Right cardiac atrium (tissue), 5 donors: Measurements from ENCODE around the gene RAMACL. TPM values are rescaled to one million over a fixed set of nuclear protein-coding genes. Genes with fewer than 3 reads are reported as not detected.

ENCODE experiments used
- ATAC-seq, 2 donors: fragments of 200-7000 bp; cut with Tn5 transposase; one replicate each; pipeline versions ENCODE4 v1.8.0 to v1.9.1; 2020; ENCODE audit warnings: moderate library complexity in 2 of 2, mild to moderate bottlenecking in 1 of 2
- DNase-seq, 3 donors: peaks; one replicate each; pipeline ENCODE4 v3.0.0-alpha.2; 2020
- H3K27ac ChIP-seq: one replicate; pipeline ENCODE4 v1.5.1; 2013; ENCODE audit warnings: mild to moderate bottlenecking, low read length, control low read depth, moderate library complexity
- H3K27me3 ChIP-seq: one replicate; pipeline ENCODE4 v1.6.1; 2013; ENCODE audit not compliant: control insufficient read depth, insufficient read depth
- H3K4me1 ChIP-seq: one replicate; pipeline ENCODE4 v1.6.1; 2013; ENCODE audit warnings: low read length; ENCODE audit not compliant: control insufficient read depth, insufficient read depth
- H3K4me3 ChIP-seq: one replicate; pipeline ENCODE4 v1.5.1; 2013; ENCODE audit warnings: low read length, control low read depth
- H3K9me3 ChIP-seq: one replicate; pipeline ENCODE4 v1.6.1; 2013; ENCODE audit warnings: low read length; ENCODE audit not compliant: control insufficient read depth
- WGBS: extraction: QIAGEN DNeasy Blood & Tissue Kit; methylation state at CpG from one replicate; pipeline ENCODE4 v1.1.7; 2013; 5-methylcytosine and 5-hydroxymethylcytosine counted together
- intact Hi-C, 4 donors: fragments of 100-400 bp; cut with DNase I; formaldehyde crosslinking; loops; one replicate each; pipeline versions ENCODE4 v1.11.0 to v1.14.0; 2022 to 2023
- polyA plus RNA-seq: library from polyadenylated mRNA; stranded (reverse); fragments of 200-250 nt; gene quantifications from one replicate; pipeline ENCODE4 v1.2.3, GENCODE V29; 2013
- total RNA-seq, 4 donors: library from RNA; stranded (reverse); fragmentation: NEBNext Ultra II Directional; extraction: Animal tissue kit (Norgen Biotek cat#: 25700); gene quantifications; one replicate each; pipeline ENCODE4 v1.2.1, GENCODE V29; 2021
- donor health status: healthy with polysubstance abuse.
- donor health status: DM: no; HTN: yes; CAD: no.
- donor health status: DM: no; HTN: no; CAD: no.
- donor health status: DM: no; HTN: yes; CAD: no; lungs with severe emphysema.
- donor health status: DM: yes; HTN: yes; CAD: no.

Gene RAMACL
- total and polyA plus RNA-seq, 5 donors = 0.31 to 1.0 (median 0.47) TPM

DNA sequence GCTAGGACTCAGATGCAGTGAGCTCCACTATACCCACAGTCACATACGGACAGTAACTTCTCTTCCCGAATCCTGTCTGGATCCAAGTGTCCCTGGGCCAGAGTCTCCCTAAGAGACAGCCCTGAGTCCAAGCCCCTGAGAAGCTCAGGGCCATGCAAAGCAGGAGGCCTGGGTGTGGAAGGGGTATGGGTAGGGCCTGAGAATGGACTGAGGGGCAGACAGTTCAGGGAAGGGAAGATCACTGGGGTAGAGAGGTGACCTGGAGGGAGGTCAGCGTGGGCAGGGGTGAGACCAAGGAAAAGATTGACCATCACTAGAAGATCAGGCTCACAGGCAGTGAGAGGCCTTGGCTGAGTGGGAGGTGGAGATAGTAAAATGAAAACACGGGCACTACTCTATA is 31.8 kb upstream of the RAMACL start:
- 95% methylated on average over 4 of the region's 4 CpGs for WGBS
- Histone ChIP-seq H3K9me3 (no peaks in the 10 kb centered on the region), H3K4me1 (peaks cover 29% of the 10 kb centered on the region), H3K4me3 (no peak overlapping the region), H3K27me3 (no peaks in the 10 kb centered on the region), H3K27ac (no peak overlapping the region)
- ATAC-seq (no peak), DNase-seq (no peak)
- intact Hi-C loops = no loop called here

DNA sequence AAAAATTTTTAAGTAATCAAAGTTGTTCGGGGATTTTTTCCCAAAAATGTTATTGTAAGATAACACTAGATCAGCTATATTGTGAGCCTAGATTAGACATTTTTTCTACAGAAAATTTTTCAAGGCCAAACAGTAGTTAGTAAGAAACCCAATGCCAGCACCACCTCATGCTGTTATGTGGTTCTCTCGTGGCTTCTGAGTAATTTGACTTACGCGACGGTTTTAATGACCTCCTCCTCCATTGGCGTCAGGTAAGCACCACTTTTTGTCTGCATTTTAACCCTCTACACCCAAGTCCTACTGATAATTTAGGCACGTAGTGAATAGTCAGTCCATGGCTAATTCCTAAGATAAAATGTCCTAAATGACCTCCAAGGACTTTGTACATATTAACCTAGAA is 30.9 kb upstream of the RAMACL start:
- Histone ChIP-seq H3K9me3 (no peaks in the 10 kb centered on the region), H3K4me3 (no peak overlapping the region), H3K4me1 (peaks cover 31% of the 10 kb centered on the region), H3K27me3 (no peaks in the 10 kb centered on the region), H3K27ac (no peak overlapping the region)
- ATAC-seq (no peak), DNase-seq (no peak)
- 90% methylated on average over 7 of the region's 7 CpGs for WGBS
- intact Hi-C loops = no loop called here

DNA sequence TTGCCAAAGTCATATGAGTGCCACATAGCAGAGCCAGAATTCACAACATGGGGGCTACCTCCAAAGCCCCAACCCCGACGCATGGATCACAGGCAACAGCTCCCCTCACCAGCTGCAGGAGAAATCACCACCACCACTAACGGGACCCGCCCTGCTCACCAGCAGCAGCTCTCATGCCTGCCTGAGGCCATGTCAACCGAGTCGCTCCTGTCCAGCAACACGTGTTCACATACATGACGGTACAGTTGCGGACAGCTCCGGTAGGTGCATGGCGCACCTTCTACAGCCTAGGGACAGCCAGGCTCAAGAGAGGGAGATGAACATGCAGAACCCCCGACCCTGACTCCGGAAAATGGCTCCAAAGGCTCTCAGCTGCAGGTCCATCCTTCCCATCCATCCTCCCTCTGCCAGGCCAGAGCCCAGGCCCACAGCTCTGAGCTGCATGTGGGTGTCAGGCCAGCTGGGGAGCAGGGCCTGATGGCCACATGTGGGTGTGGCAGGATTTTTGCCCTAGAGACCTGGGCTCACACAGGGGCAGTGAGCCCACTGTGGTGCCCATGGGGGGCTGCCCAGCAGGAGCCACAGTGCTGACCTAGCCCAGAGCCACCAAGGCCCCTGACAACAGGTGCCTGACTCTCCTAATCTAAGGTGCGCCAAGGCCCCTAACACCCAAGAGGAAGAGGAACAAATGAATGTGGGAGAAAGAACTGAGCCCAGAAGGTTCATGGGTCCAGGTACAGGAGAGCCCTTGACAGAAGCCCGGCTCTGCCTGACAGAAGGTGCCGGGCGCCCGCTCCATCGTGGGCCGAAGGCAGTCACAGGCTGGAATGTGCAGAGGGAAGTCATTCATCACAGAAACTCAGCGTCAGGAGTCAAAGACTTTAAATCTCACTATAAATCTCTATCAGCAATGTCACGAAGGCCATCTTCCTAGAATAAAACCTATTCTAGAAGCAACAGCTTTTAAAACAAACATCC is 30.1 kb upstream of the RAMACL start:
- no peaks in the 10 kb centered on the region for H3K27me3 ChIP-seq
- H3K4me3 ChIP-seq = no peak overlapping the region
- no peaks in the 10 kb centered on the region for H3K9me3 ChIP-seq
- intact Hi-C loops = no loop called here
- H3K4me1 ChIP-seq = peaks cover 32% of the 10 kb centered on the region
- no peak for DNase-seq
- no peak for ATAC-seq
- no peak overlapping the region for H3K27ac ChIP-seq
- WGBS = 94% methylated on average over 22 of the region's 22 CpGs

DNA sequence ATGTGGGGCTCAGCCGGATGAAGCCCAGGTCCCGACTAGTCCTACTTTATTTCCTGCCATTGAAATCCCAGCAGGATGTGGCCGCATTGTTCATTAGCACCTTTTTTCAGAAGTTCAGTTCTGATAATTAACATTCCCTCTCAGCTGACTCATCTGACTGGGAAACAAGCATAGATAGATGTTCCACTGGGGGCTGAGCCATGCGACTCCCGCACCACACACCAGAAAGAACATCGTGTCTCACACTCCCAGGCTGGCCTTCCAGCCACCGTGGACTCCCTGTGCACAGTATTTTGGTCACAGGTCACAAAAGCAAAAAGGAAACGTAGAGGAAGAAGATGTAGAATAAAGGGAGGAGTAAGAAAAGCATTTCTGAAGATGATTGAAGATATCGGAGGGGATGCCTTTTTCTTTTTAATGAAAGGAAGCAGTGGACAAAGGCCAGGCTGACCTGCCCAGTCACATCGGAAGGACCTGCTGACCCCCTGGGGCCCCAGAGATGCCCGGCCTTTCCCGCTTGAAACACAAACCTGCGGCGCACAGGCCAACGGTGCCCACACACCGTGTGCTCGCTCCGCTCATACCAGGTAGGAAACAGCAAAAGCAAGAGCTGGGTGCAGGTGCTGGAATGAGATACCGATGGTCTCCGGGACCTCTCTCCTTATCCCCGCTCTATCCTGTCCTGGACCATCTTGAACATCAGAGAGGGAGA is 28.7 kb upstream of the RAMACL start:
- ATAC-seq (peak; percentile 87 to 95), DNase-seq (peak in 2 of 3 donors; percentile 56 to 81)
- H3K9me3 ChIP-seq = no peaks in the 10 kb centered on the region
- H3K4me3 ChIP-seq = no peak overlapping the region
- 68% methylated on average over 21 of the region's 21 CpGs for WGBS
- H3K27ac ChIP-seq = peak overlapping the region; percentile 80
- no peaks in the 10 kb centered on the region for H3K27me3 ChIP-seq
- intact Hi-C loops = no loop called here
- peaks cover 26% of the 10 kb centered on the region for H3K4me1 ChIP-seq

DNA sequence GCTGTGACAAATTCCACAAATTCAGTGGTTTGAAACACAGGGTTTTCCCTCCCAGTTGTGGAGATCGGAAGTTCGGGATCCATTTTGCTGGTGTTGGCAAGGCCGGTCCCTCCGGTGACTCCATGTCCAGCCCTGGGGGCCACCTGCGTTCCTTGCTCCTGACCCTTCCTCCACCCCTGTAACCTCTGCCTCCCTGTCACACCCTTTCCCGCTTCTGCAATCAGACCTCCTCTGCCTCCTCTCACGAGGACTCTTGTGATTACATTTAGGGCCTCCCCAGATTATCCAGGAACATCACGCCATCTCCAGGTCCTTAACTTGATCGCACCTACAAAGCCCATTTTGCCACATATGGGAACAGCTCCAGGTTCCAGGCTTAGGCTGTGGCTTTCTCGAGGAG is 28.1 kb upstream of the RAMACL start:
- no peak for DNase-seq

DNA sequence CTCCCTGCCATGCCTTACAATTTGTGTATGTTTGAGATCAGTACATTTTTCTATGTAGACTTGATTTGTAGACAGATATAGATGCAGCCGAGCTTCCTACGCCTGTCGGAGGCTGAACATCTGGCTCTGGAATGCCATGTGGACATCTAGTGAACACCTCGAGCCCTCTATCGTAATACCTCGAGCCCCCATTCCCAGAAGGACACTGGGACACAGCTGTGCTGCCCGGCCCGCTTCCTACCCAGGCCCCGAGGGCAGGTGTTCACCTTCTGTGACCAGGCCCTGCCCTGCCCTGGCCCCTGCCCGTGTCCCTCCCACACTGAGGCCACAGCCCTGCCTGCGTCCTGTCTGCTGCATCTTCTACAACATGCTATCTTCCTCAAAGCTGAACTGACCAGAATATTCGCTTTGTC is 27.7 kb upstream of the RAMACL start:
- Histone ChIP-seq H3K27me3 (no peaks in the 10 kb centered on the region), H3K9me3 (no peaks in the 10 kb centered on the region), H3K27ac (peak overlapping the region; percentile 80), H3K4me3 (no peak overlapping the region), H3K4me1 (peaks cover 20% of the 10 kb centered on the region)
- WGBS = 90% methylated on average over 12 of the region's 12 CpGs
- DNase-seq (peak in 1 of 3 donors; percentile 46), ATAC-seq (peak; percentile 3 to 18)
- intact Hi-C loops = no loop called here

More for the DNA sequence above, 28.1 kb upstream of the RAMACL start:
- no peaks in the 10 kb centered on the region for H3K27me3 ChIP-seq
- H3K4me1 ChIP-seq = peaks cover 23% of the 10 kb centered on the region
- intact Hi-C loops = no loop called here
- H3K4me3 ChIP-seq = no peak overlapping the region
- H3K27ac ChIP-seq = peak overlapping the region; percentile 80
- 79% methylated on average over 10 of the region's 10 CpGs for WGBS
- ATAC-seq = peak; percentile 17 to 40
- no peaks in the 10 kb centered on the region for H3K9me3 ChIP-seq

DNA sequence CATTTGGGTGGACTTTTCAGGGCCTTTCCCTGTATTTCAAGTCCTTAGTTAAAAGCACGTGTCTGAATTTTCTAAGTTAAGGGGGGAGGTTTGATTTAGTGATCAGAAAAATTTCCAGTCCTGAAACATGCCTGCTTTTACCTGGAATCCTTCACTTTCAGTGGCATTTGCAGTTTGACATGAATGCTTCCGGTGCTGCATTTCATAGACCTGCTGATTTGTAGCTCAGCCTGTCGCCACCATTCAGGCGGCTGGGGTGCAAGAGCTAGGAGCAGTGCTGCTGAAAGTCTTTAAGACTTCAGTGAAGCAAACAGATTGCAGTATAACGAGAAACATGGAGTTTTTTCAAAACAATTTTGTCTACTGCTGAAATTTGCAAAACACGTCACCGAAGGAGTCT is 26.5 kb upstream of the RAMACL start:
- no peaks in the 10 kb centered on the region for H3K9me3 ChIP-seq
- intact Hi-C loops = no loop called here
- DNase-seq = peak in 1 of 3 donors; percentile 32
- 86% methylated on average over 7 of the region's 7 CpGs for WGBS
- no peaks in the 10 kb centered on the region for H3K27me3 ChIP-seq
- H3K27ac ChIP-seq = peak overlapping the region; percentile 21
- peaks cover 20% of the 10 kb centered on the region for H3K4me1 ChIP-seq
- no peak overlapping the region for H3K4me3 ChIP-seq
- no peak for ATAC-seq

DNA sequence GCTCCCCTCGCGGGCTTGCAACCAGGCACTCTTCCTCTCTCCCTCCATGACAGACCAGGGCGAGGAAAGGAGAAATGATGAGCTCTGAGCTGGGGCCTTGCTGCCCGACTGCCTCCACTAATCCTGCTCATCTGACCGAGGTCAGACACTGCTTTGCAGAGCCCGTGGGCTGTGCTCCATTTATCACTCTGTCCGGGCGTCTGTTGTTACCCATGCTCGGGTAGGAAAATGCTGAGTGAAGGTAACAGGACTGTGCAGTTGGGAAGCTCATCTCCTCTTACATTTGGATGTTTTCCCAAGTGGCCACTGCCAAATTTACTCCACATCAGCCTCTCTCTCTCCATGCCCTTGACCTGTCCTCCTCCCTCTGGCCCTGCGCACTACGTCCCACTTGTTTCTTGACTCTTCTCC is 26.0 kb upstream of the RAMACL start:
- peaks cover 20% of the 10 kb centered on the region for H3K4me1 ChIP-seq
- no peak overlapping the region for H3K4me3 ChIP-seq
- 65% methylated on average over 11 of the region's 11 CpGs for WGBS
- H3K27me3 ChIP-seq = no peaks in the 10 kb centered on the region
- H3K27ac ChIP-seq = peak overlapping the region; percentile 32
- intact Hi-C loops = no loop called here
- DNase-seq (no peak), ATAC-seq (peak in 1 of 2 donors; percentile 45)
- no peaks in the 10 kb centered on the region for H3K9me3 ChIP-seq

DNA sequence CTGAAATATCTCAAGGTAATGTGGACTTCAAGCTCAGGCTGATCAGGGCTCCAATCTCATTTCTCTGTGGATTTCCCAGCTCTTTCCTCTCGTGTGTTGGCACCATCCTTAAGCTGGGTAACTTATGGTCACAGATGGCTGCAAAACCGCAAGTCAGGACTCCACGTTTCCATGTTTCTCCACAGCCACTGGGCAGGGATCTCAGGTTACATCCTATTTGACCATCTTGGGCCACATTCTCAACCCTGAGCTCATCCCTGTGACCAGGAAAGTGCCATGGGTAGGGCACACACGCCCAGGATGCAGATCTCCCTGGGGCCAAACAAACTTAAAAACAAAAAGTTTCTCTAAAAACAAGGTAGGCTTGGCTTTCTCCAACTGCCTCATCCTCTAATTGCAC is 25.2 kb upstream of the RAMACL start:
- H3K4me3 ChIP-seq = no peak overlapping the region
- peaks cover 19% of the 10 kb centered on the region for H3K4me1 ChIP-seq
- H3K27me3 ChIP-seq = no peaks in the 10 kb centered on the region
- DNase-seq (no peak), ATAC-seq (no peak)
- WGBS = 93% methylated on average over 4 of the region's 4 CpGs
- no peak overlapping the region for H3K27ac ChIP-seq
- intact Hi-C loops = no loop called here
- H3K9me3 ChIP-seq = no peaks in the 10 kb centered on the region

DNA sequence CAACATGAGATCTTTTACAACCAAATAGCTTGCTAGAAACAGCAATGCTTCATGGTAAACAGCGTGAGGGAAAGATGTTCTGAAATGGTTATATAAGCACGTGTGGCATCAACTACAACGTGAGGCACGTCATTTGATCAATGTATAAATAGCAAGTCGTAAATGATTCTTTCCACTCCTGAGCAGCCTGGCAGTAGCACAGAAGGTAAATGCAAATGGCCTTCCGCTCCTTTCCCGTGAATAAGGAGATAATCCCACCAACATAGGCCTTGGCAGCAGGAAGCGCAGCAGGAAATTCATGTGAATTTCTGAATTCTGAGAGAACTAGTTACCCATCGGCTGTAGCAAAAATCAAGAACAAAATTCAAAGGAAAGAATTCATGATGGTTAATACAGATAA is 23.6 kb upstream of the RAMACL start:
- no peak for ATAC-seq
- intact Hi-C loops = no loop called here

DNA sequence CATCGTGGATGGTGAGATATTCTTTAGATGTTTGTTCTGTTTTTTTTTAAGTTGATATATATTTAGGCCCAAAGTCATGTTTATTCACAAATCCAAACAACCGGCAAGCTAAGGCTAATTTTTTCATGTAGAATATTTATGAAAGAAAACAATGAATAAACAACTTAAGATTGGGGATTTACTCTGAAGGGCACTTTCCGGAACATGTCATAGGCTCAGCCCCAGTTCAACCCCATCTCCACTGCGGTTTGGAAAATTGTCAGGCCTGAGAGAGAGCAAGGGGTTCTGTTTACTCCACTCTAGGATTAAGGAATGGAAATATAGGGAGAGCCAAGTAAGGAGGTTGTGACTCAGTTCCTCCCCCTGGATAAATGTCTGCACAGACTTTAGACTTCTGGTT is 22.3 kb upstream of the RAMACL start:
- ATAC-seq (no peak), DNase-seq (no peak)
- Histone ChIP-seq H3K4me3 (no peak overlapping the region), H3K27me3 (no peaks in the 10 kb centered on the region), H3K27ac (no peak overlapping the region), H3K9me3 (no peaks in the 10 kb centered on the region), H3K4me1 (peaks cover 5% of the 10 kb centered on the region)
- intact Hi-C loops = no loop called here
- 85% methylated on average over 4 of the region's 4 CpGs for whole genome bisulfite sequencing

More for the DNA sequence above, 23.6 kb upstream of the RAMACL start:
- Histone ChIP-seq H3K4me1 (peaks cover 11% of the 10 kb centered on the region), H3K27me3 (no peaks in the 10 kb centered on the region), H3K27ac (no peak overlapping the region), H3K4me3 (no peak overlapping the region), H3K9me3 (no peaks in the 10 kb centered on the region)
- 88% methylated on average over 9 of the region's 9 CpGs for WGBS
- no peak for DNase-seq
